COLO829 (cell line): Measurements from ENCODE around the gene EPN3.

Experiments
- DNase-seq: peaks from one replicate; pipeline ENCODE4 v3.0.0; 2012; ENCODE audit warnings: low spot score

The EPN3 gene

DNA sequence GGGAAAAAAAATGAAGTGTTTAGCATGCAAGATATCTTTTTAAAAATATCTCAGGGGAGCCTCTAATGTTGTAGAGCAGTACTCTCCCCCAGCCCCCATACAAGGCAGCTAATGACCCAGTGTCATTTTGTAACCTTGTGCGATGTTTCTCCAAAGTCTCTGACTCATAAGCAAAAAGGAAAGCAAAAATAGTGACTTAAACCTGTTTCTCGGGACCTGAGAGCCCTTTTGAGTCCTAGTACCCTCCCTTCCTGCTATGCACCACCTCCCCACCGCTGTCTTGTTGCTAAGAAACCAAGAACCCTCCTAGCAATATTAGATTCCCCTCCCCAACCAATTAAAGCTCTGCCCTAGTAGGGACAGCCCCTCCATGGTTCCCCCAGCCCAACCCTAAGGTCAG, 21.5 kb upstream of the EPN3 start:
- DNase-seq = no peak

DNA sequence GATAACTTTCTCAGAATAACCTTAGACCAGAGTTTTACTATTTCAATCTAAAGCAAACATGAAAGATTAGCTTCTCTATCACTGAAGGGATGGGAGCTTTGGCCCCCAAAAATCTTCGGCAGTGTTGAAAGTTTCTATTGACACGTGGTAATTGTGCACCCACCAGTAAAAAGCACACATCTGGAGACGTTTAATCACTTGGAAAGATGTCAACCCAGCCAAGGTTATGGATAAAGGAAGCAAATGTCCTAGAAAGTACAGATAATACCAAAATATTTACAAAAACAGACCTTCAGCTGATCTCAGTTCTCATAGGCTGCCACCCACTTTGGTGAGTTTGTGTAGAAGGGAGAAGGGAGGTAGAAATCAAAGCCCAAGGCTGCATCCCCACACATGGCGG, 19.0 kb upstream of the EPN3 start:
- no peak for DNase-seq

DNA sequence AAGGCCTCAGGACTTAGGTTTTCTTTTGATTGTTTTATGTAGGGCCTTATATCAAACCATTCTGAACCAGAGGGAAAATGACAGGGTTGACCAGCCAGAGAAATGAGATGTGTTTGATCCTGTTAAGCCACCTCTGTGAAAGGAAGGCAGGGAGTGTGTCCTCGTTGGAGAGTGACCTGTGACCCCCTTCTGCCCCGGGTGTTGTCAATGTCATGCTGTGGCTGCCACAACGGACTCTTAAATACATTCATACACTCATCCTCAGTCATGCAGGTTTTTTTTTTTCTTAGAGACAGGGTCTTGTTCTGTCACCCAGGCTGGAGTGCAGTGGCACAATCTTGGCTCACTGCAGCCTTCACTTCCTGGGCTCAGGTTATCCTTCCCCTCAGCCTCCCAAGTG, 18.1 kb upstream of the EPN3 start:
- no peak for DNase-seq

DNA sequence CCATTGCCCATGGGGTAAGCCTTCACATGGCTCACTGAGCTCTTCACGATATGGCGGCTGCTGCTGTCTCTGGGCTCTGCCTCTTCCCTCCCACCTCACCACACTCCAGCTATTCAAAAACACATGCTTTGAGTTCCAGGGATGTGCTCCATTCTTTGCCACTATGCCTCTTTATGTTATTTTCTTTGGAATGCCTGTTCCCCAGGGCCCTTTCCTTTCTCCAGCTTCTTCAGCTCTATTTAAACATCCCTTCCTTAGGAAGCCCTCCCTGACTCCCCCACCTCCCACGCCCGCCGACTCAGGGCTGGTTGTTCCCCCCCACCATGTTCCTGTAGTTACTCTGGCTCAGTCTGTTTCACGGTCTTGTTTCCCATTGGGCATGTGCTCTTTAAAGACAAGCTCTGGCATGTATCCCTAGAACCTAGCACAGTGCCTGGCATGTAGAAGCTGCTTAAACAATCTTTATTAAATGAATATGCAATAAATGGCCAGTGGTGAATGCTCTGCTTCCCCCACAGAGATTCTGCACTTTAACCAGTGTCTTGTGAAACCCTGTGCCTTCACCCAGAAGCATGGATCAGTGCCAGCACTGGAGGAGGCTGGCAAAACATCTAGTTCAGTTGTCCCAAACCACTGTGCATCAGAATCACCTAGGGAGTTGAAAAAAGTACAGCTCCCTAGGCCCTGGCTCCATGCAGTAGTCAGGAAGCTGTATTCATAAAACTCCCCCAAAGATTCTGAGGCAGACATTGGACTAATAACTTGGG, 17.4 kb upstream of the EPN3 start:
- no peak for DNase-seq

DNA sequence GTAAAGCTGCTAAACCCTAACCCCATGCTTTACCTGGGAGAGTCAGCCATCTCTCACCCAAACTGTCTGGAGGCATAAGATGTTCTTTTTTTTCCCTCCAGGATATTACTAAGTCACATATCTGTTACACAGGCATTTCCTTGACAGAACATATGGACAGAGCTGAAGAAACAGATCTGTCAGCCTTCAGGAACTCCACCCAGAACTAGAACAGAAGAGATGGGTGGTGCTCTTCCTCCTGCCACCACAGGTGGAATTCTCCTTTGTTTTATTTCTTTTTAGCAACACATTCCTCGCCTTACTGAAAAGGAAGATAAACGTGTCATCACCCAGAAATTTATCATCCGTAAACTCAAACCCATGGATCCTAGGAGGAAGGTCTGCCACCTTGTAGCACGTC, 15.5 kb upstream of the EPN3 start:
- no peak for DNase-seq

DNA sequence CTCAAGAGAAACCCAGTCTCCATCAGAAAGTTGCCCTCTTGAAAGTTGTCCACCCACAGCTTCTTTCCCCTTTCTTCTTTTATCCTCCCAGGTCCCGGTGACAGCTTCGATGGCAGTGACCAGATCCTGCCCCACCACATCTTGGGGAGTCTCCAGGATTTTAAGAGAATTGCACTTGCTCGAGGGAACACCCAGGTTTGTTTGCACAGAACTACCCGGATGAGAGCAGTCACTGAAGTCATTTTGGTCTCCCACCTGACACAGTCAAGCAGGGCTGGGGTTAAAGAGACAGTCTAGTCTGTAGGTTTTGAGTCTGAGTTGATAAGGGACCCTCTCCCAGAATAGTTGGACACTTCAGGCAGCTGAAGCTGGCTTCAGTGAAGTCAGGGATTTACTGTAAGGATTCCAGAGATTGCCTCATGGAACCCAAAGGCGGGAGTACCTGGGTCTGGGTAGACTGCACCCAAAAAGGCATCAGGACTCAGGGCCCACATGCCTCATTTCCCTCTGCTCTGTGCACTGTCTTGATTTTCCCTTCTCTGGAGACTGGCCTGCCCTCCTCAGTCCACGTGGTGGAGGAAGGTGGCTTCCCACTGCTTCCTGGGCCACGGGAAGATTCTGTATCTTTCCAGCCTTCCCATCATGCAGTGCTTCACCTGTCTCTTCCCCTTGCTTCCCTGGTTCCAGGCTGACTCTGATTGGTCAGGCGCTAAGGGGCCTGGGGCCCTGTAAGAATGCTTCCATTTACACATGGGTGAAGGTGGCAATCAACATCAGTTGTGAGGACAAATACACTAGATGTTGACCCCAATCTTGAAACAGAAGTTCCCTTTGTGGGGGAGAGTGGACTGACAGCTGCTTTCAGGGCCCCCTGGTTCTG, 14.8 kb upstream of the EPN3 start:
- DNase-seq = no peak

DNA sequence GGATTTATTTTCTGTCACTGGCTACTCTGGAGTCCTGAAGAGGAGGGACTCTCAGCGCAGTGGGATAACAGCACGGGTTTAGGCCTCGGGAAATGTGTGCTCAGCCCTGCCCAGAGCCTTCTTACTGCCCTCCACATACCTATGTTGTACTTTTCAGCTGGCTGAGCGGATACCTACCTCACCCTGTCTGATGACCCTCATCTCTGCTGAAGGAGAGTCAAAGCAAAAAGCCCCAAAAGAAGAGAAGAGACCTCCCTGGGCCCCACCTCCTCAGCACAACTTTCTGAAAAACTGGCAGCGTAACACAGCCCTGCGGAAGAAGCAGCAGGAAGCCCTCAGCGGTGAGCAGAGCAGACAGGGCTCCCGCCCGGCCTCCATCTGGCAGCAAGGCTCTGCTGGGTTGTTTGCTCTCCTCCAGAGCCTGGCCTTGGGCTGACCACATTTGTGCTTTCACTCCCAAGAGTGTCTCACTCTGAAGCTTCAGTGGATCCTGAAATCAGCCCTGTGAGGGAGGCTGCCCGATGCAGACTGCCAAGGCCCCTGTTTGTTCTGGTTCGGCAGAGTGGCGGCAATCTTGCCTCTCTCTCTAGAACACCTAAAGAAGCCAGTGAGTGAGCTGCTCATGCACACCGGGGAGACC, 14.0 kb upstream of the EPN3 start:
- DNase-seq = no peak

DNA sequence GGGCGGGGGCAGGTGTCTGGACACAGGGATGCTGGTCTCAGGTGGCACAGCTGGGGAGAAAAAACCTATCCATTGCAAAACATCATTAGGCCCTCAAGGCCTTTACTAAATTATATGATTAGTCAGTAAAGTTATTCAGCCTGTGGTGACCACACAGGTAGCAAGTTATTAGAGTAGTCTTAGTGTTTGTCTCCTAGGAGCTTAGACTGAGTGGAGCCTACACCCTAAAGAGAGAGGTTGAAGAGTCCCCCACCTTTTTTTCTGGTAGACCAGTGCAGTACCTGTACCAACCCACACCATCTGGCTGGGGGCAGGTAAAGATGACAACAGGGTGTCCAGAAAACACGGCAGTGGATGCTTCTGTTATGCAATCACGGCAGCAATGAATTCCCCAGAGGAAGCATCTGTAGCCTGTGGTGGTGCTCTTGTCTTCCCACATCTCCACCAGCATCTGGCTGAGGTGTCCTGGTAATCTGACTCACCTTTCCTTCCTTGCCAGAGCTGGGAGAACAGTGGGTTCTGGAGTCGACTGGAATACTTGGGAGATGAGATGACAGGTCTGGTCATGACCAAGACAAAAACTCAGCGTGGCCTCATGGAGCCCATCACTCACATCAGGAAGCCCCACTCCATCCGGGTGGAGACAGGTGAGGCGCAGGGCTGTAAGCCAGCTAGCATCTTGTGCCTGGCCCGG, 13.2 kb upstream of the EPN3 start:
- DNase-seq = no peak

DNA sequence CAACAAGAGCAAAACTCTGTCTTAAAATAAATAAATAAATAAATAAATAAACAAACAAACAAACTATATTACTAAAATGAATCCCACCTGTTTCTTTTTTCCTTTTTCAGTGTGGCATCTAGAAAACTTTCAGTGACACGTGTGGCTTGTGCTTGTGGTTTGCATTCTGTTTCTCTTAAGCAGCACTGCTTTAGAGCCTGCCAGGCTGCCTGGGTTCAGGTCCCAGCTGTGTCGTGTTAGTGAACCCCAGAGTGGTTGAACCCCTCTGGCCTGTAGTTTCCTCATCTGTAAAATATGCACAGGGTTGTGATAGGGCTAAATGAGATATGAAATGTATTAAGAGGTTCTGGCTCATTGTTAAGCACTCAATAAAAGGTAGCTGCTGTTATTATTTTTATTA, 12.1 kb upstream of the EPN3 start:
- no peak for DNase-seq

DNA sequence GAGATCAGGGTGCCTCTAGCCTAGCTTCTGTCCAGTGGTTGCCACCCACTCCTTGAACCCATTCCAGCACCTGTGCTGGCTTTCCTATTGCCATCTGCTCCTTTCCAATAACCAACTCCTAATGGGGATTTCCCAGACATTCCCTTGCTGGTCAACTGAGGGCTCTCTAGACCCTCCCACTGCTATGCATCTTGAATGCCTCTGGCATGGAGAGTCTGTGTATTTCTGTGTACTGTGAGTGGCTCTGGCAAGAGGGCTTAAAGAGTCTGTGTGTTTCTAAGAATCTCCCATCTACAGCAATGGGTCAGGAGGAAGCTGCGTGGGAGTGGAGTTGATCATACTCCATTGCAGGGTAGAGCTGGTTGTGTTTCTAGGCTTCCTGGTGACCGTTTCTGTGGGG, 11.0 kb upstream of the EPN3 start:
- DNase-seq = no peak

DNA sequence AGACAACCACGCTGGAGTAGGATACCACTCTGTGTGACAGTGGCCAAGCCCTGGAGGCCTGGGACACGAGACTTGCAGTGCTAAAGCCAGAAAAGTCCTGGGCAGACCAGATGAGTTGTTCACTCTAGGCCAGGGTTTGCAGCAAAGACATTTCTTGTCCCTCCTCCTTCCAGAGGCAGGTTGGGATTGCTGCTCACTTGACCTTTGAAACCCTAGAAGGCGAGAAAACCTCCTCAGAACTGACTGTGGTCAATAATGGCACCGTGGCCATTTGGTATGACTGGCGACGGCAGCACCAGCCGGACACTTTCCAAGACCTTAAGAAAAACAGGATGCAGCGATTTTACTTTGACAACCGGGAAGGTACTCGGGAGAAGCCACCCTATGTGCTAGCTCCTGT, 9.8 kb upstream of the EPN3 start:
- no peak for DNase-seq

DNA sequence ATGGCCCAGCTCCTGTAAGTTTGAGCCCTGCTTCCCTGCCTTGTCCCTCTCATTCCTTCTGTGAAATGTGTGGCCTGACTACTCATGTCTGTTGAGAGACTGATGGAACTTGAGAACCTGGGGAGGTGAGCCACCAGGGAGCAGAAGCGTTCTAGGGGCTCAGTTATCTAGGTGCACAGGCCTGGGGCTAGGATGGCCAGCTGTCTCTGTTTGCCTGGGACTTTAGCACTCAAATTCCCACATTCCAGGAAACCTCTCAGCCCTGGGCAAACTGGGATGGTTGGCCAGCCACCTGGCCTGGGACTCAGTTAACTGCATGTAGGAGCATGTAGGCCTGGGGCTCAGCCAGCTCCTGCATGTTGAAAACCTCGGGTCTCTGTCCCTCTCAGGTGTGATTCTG, 9.3 kb upstream of the EPN3 start:
- DNase-seq = no peak

DNA sequence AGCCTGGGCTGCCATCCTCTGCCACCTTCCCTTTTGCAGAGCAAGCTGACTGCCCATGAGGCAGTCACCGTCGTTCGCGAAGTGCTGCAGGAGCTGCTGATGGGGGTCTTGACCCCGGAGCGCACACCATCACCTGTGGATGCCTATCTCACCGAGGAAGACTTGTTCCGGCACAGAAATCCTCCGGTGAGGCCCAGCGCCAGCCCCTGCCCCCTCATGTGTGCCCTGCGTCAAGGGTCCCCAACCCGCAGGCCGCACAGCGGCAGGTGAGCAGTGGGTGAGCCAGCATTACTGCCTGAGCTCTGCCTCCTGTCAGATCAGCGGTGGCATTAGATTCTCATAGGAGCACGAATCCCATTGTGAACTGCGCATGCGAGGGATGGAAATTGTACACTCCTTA, 7.7 kb upstream of the EPN3 start:
- DNase-seq = no peak

DNA sequence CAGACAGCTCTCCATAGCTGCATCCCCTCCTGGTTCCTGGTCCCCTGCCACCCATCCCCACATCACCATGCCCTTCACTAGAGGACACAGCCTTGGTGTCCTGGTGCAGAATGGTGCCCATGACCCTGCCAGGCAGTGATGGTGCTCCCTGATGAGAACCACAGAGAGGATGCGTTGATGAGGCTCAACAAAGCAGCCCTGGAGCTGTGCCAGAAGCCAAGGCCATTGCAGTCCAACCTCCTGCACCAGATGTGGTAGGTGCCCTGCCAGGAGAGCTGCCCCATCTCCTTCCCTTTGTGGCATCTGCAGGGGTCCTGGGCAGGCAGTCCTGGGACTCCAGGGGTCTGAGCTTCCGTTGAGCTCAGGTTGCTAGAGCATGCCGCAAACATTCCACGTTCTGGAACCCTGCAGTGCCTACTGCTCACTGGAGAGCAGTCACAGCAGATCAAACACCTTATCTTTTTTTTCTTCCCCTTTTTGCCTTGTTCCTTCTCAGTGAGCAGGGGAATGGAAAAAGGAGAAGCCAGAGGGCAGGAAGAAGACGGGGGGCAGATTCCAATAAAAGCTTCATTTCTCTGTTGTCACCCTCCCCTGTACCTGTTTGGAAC, 5.3 kb upstream of the EPN3 start:
- DNase-seq = no peak

DNA sequence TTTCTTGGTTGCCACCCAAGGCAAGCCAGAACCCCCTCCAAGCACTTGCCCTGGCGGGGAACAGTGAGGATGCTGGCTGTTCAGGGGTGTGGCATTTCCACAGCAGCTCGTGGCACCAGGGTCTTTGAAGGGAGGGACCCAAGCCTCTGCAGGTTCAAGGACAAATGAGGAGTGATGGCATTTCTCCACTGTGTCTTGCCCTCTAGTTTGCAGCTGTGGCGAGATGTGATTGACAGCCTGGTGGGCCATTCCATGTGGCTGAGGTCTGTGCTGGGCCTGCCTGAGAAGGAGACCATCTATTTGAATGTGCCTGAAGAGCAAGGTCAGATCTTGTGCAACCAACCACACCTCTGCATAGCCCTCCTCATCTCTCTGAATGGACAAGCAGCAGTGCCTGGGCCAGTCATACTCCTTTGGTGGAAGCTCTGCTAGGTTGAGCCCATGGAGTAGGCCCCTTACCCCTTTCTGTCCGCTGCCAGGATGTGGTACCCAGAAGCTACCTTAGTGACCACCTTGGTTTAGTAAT, 4.5 kb upstream of the EPN3 start:
- no peak for DNase-seq

DNA sequence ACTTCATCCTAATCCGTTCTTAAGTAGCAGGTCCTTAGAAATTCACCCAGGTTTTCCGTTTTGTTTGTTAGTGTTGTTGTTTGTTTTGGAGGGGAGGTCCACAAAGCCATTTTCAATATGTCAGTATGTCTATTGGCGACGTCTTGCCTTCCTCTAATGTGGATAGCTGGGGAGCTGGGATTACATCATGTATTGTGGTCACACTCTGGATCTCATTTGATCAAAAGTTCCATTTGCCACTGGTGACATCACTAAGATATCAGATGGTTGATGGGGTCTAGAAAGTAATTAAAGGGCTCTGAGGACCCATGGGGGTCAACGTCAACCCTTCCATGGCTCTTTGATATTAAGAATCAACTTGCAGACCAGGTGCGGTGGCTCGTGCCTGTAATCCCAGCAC, 2.7 kb upstream of the EPN3 start:
- no peak for DNase-seq

DNA sequence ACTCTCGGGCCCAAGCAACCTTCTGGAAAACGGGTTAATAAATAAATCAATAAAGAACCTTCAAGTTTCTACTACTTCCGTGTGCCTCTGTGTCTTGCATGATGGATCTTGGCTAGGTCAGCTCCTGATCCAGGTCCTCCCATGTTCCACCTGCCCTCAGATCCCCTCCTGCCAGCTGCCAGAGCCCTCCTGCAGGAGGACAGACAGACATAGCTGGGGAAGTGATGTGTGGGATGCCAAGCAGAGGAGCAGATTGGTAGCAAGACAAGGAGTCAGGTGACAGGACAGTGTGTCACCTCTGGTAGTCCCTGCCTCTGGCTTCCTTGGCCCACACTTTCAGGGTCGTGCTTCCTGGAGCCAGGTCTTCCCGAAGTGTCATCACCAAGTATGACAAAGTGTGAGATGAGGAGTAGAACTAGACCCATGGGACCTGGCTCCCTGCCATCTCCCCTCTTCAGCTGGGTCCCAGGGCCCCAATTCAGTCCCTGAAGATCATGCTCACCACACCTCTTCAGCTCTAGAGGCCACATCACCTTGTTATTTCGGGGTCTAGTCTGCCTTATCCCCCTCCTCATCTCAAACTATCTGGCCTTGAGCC, 1.0 kb upstream of the EPN3 start:
- DNase-seq = no peak

DNA sequence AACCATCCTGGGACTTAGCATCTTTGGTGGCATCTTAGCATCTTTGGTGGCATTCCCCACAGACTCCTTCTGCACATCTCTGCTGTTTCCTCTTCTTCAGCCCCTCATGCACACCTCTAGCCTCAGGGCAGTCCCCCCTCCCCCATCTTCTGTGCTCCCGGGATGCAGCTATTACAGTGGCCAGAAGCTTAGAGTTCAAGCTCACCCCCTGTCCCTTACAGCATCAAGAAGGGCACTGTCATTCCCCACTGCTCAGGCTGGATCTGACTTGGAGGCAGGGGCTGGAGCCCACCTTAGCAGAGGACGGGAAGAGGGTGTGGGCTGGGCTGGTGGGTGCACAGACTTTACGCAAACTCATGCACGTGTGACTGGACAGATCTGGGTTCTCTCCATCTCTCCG, 650 bp downstream of the EPN3 start:
- DNase-seq = no peak

DNA sequence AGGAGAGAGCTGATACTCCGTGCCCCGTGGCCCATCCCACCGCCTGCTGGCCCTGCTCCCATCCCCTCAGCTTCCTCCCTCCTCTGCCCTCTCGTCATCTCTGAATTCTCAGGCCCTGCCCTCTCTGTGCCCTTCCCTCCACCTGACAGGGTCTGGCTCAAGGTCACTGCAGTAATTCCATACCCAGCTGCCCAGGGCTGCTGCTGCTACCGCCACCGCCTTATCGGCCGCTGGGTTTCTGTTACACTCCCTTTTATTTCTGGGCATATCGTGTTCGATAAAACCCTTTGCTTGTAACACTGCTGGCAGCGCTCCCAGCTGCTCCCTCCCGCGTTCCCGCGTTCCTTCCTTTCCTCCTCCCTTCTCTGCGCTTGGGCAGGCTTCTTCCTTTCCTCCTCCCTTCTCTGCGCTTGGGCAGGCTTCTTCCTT, 1.2 kb downstream of the EPN3 start:
- no peak for DNase-seq

DNA sequence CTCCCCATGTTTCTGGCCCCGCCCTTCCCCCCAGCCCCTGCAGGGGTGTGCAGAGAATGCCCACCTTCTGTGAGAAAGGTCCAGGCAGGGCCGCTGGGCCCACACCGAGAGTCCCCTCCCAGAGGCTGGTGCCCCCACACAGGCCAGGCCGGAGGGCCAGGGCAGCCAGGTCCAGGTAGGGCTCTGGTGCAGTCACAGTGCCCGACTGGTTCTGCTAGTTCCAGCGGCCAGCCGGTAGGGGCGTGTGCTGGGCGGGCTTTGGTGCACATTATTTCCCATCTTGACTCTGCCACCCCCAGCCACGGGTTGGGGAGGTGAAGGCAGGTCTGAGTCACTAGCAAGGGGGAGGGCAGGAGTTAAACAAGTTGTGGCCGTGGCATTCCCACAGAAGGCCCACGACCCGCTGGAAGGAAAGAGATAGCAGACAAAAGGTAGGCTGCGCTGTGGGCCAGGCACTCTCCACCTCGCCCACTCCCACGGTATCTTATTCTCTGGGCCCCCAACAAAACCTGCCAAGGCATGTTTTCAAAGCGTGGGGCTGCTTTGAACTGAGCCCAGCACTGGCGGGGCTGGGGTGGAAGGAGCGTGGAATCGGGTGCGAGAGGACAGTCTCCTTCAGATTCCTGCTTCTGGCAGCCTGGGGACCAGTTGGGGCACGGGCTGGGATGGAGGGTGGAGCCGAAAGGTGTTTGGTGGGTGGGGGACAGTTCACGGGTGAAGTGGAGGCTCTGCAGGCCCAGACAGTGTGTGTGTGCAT, 1.9 kb downstream of the EPN3 start:
- DNase-seq = no peak

DNA sequence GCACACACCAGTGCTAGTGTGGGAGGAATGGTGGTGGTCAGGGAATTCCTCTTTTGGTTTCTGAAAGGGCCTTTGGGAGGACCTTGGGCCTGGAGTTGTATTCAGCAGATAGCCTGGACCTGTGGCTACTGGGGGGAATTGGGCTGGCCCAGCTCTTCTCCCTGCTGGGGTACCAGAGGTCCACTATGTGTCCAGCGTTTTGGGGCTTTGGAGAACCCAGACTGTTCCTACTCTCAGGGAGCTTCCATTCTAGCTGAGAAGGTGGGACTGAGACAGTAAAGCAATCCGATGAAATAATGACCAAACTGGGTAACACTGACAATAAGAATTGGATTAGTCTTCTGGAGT, 2.4 kb downstream of the EPN3 start:
- DNase-seq = no peak
